KMS-11 (cell line): ENCODE measurements around the gene KCTD1.

Source experiments
- H2AFZ ChIP-seq: fragments of 200-600 bp; sonication (generic); 2 replicates; pipeline ENCODE4 v1.6.1; 2016; ENCODE audit warnings: antibody characterized with exemption, mixed run types, low read depth
- H3K27ac ChIP-seq: fragments of 200-600 bp; sonication (generic); 2 replicates; pipeline ENCODE4 v1.6.1; 2016; ENCODE audit warnings: mild to moderate bottlenecking, mixed run types
- H3K27me3 ChIP-seq: fragments of 200-600 bp; sonication (generic); 2 replicates; pipeline ENCODE4 v1.6.1; 2017; ENCODE audit warnings: mild to moderate bottlenecking, low read depth, mixed run types, moderate library complexity; ENCODE audit not compliant: insufficient read depth
- H3K36me3 ChIP-seq: fragments of 200-600 bp; sonication (generic); 2 replicates; pipeline ENCODE4 v1.6.1; 2017; ENCODE audit warnings: mild to moderate bottlenecking, mixed run types; ENCODE audit not compliant: insufficient read depth
- H3K4me1 ChIP-seq: fragments of 200-600 bp; sonication (generic); 2 replicates; pipeline ENCODE4 v1.6.1; 2016; ENCODE audit warnings: mild to moderate bottlenecking, low read depth, mixed run types; ENCODE audit not compliant: poor library complexity, severe bottlenecking
- H3K4me2 ChIP-seq: fragments of 200-600 bp; sonication (generic); 2 replicates; pipeline ENCODE4 v1.7.0; 2016; ENCODE audit warnings: mild to moderate bottlenecking, mixed run types
- H3K4me3 ChIP-seq: fragments of 200-600 bp; sonication (generic); IDR thresholded peaks from 2 replicates; pipeline ENCODE4 v1.6.1; 2017; ENCODE audit warnings: low read depth, low read length, mixed read lengths; ENCODE audit not compliant: insufficient read depth
- H3K79me2 ChIP-seq: fragments of 200-600 bp; sonication (generic); 2 replicates; pipeline ENCODE4 v1.6.1; 2016; ENCODE audit warnings: low read depth, mixed run types; ENCODE audit not compliant: insufficient read depth
- H3K9ac ChIP-seq: fragments of 200-600 bp; sonication (generic); 2 replicates; pipeline ENCODE4 v1.6.1; 2016; ENCODE audit warnings: mild to moderate bottlenecking, mixed run types
- H4K20me1 ChIP-seq: fragments of 200-600 bp; sonication (generic); 2 replicates; pipeline ENCODE4 v1.6.1; 2016; ENCODE audit warnings: mild to moderate bottlenecking, mixed run types; ENCODE audit not compliant: insufficient read depth
- TF ChIP-seq, protein P1 (sequence below): fragments of 200-600 bp; sonication (generic); conservative IDR thresholded peaks from 2 replicates; pipeline ENCODE4 v1.6.1; 2017; ENCODE audit warnings: low read depth, mild to moderate bottlenecking, antibody characterized with exemption, low read length, moderate library complexity, mixed read lengths

The KCTD1 gene

DNA sequence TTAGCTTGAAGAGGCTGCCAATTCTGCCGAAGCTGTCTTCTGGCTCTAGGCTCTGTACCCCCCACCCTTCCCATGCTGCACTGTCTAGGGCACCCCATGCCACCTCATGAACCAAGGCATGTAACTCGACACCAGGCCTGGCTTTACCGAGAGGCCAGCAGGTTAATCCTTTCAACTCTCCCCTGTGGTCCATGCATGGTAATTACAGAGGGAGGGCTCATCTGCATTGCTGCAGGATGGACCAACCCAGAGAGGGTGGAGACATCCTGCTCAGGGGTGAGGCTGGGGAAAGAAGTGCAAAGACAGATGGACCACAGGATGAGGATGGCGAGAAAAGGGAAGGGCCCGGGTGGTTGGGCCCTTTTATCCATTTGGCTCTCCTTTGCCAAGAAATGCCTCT lies 65.8 kb downstream of the KCTD1 start:
- no peak overlapping the region for H3K27ac ChIP-seq
- H3K79me2 ChIP-seq = no peaks in the 10 kb centered on the region
- no peak overlapping the region for H3K4me3 ChIP-seq
- TF ChIP-seq, protein P1, sequence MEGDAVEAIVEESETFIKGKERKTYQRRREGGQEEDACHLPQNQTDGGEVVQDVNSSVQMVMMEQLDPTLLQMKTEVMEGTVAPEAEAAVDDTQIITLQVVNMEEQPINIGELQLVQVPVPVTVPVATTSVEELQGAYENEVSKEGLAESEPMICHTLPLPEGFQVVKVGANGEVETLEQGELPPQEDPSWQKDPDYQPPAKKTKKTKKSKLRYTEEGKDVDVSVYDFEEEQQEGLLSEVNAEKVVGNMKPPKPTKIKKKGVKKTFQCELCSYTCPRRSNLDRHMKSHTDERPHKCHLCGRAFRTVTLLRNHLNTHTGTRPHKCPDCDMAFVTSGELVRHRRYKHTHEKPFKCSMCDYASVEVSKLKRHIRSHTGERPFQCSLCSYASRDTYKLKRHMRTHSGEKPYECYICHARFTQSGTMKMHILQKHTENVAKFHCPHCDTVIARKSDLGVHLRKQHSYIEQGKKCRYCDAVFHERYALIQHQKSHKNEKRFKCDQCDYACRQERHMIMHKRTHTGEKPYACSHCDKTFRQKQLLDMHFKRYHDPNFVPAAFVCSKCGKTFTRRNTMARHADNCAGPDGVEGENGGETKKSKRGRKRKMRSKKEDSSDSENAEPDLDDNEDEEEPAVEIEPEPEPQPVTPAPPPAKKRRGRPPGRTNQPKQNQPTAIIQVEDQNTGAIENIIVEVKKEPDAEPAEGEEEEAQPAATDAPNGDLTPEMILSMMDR = no peak
- no peaks in the 10 kb centered on the region for H3K27me3 ChIP-seq
- H3K9ac ChIP-seq = no peak overlapping the region
- H3K4me2 ChIP-seq = no peak overlapping the region
- no peak overlapping the region for H2AFZ ChIP-seq
- no peaks in the 10 kb centered on the region for H4K20me1 ChIP-seq
- H3K4me1 ChIP-seq = peaks cover 13% of the 10 kb centered on the region
- H3K36me3 ChIP-seq = no peaks in the 10 kb centered on the region

DNA sequence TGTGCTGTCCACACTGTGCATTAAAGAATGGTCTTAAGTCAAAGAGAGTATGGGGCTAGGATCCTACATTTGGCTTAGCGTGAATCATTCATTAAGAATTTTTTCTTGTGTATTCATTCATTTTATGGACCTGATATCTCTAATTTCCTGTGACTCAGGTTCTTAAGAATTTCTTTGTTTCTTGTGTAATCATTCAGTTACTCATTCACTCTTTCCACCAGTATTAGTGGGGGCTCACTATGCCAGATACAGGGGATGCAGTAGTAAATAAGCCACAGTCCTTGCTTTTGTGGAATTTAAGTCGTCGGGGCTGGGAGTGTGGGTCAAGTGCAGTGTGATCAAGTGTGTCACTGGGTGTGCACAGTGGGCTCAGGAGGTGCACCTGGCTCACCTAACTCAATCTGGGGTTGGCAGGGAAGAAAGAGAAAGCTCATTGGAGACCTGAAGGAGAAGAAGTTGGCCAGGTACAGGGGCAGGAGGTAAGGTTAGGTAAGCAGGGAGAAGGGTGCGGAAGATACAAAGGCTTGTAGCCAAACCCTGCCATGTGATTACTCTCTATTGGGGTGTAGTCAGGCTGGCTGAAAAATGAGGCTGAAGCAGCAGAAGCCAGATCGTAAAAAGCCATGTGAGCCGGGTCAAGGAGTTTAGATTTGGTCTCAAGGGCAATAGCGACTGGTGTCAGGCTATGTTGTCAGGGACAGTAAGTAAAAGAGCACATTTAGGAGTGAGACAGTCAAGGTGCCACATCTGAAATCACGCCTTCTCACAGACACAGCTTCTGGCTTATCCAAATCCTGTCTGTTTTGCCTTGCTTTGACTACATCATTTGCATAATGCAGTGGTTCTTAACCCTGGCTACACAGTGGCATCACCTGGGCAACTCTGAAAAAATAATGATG lies 67.2 kb downstream of the KCTD1 start:
- H3K27me3 ChIP-seq = no peaks in the 10 kb centered on the region
- peaks cover 6% of the 10 kb centered on the region for H3K4me1 ChIP-seq
- H3K4me2 ChIP-seq = no peak overlapping the region
- H3K4me3 ChIP-seq = no peak overlapping the region
- no peak overlapping the region for H3K27ac ChIP-seq
- TF ChIP-seq, protein P1 = no peak
- no peak overlapping the region for H2AFZ ChIP-seq
- H3K79me2 ChIP-seq = no peaks in the 10 kb centered on the region
- no peaks in the 10 kb centered on the region for H4K20me1 ChIP-seq
- H3K36me3 ChIP-seq = no peaks in the 10 kb centered on the region
- no peak overlapping the region for H3K9ac ChIP-seq

DNA sequence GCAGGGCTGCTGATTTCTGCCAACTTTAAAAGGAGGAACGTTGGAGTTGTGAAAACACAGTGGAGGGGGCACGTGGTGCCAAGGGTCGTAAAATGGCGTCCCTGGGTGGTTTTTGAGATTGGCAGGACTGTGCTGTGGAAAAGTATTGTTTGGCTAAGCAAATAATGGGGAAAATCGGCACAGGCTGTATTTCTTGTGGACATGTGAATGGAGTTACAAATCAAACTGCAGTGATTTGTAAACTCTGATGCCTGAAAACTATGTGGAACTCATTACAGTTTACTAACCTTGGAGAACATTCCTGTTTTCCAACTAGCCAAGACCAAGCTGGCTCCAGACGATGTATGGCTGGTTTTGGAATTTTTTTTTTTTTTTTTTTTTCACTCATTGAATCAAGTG lies 68.7 kb downstream of the KCTD1 start:
- Histone ChIP-seq H4K20me1 (no peaks in the 10 kb centered on the region), H3K36me3 (no peaks in the 10 kb centered on the region), H3K4me1 (peaks cover 6% of the 10 kb centered on the region), H3K79me2 (no peaks in the 10 kb centered on the region), H3K4me3 (no peak overlapping the region), H3K27me3 (no peaks in the 10 kb centered on the region), H3K27ac (no peak overlapping the region), H3K4me2 (no peak overlapping the region), H3K9ac (no peak overlapping the region), H2AFZ (no peak overlapping the region)
- TF ChIP-seq, protein P1 = no peak

DNA sequence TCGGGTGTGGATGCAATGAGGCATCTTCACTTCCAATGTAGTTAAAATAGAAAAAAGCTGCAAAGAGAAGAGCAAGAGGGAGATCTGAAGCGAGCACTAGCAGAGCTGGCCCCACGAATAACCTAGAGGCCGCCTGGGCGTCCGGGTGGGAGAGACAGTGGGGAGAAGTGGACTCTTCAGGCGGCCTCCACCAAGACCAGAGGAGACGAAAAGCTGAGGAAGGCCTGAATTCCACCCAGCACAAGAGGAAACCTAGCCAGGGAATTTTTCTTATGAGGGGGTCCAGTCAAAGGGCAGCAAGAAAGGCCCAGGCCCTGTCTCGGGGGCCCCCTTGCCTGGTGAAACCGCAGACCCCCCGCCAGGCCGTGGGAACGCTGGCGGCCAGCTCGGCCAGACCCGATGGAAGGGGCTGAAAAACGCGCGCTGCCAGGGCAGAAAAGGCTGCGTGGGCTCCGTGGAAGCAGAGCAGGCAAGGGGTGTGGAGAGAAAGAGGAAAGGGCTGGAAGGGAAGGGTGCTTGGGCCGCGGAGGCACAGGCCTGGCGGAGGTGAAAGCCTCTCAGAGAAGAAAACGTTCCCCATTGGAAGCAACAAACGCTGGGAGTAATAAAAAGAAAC lies 69.2 kb downstream of the KCTD1 start:
- Histone ChIP-seq H3K4me1 (peaks cover 6% of the 10 kb centered on the region), H3K4me2 (no peak overlapping the region), H2AFZ (no peak overlapping the region), H3K36me3 (no peaks in the 10 kb centered on the region), H3K9ac (no peak overlapping the region), H3K27me3 (no peaks in the 10 kb centered on the region), H4K20me1 (no peaks in the 10 kb centered on the region), H3K27ac (no peak overlapping the region), H3K79me2 (no peaks in the 10 kb centered on the region), H3K4me3 (no peak overlapping the region)
- TF ChIP-seq, protein P1 = no peak
